ENCODE measurements around the gene DYNC1H1. TPM values are rescaled to one million over a fixed set of nuclear protein-coding genes. Genes with fewer than 3 reads are reported as not detected.

The DYNC1H1 gene
- total RNA-seq, 1 donor from 2014 or later, result 236 TPM

DNA sequence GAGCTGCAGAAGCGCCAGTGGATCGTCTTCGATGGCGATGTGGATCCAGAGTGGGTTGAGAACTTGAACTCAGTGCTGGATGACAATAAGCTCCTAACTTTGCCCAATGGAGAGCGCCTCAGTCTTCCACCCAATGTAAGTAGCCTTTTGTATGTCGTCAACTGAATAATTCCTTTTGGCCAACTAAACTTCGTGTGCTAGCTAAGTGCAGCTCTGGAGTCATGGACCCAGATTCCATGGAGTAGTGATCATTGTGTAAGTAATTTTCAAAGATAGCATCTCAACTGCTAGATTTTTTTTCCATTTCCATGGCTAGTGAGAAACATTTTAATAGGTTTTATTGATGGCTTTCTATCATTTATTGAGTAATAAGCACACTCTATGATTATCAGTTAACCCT is 48.0 kb downstream of the DYNC1H1 start:
- Mint-ChIP-seq H3K4me1 (no peaks in the 10 kb centered on the region), H3K4me3 (no peak overlapping the region), H3K27ac (no peak overlapping the region), H3K27me3 (no peaks in the 10 kb centered on the region), H3K9me3 (no peaks in the 10 kb centered on the region), H3K36me3 (ENCODE audit: low read depth) (peaks cover 99% of the 10 kb centered on the region)
- CTCF ChIA-PET, result no interaction called here
- no peak for DNase-seq
- ATAC-seq (ENCODE audit: low read depth), result no peak
- intact Hi-C loops (cut with micrococcal nuclease), result no loop called here
- POLR2A ChIA-PET, result no interaction called here
- TF ChIP-seq, protein P1, sequence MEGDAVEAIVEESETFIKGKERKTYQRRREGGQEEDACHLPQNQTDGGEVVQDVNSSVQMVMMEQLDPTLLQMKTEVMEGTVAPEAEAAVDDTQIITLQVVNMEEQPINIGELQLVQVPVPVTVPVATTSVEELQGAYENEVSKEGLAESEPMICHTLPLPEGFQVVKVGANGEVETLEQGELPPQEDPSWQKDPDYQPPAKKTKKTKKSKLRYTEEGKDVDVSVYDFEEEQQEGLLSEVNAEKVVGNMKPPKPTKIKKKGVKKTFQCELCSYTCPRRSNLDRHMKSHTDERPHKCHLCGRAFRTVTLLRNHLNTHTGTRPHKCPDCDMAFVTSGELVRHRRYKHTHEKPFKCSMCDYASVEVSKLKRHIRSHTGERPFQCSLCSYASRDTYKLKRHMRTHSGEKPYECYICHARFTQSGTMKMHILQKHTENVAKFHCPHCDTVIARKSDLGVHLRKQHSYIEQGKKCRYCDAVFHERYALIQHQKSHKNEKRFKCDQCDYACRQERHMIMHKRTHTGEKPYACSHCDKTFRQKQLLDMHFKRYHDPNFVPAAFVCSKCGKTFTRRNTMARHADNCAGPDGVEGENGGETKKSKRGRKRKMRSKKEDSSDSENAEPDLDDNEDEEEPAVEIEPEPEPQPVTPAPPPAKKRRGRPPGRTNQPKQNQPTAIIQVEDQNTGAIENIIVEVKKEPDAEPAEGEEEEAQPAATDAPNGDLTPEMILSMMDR (IDR thresholded peaks at IDR 0.05), result no peak

DNA sequence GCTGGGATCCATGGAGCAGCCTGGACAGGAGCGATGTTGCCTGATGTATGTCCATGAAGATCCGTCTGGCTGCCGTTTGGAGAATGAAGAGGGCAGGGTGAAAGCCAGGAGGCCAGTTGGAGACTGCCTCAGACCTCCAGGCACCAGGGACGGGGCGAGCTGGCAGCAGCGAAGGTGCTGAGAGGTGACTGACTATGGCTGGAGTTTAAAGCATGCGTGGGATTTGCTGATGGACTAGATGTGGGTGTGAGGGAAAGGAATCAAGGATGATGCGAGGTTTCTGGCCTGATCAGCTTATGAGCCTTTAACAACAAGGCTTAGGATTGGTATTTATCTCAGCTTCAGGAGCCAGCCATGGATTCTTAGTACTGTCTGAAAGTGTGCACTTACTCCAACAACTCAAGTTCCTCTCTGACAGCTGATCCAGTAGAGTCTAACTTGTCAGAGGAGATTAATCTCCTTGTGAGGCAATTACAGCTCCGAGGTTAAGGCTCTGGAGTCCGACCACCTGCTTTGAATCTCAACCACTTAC is 49.4 kb downstream of the DYNC1H1 start:
- Mint-ChIP-seq H3K4me3 (no peak overlapping the region), H3K36me3 (ENCODE audit: low read depth) (peaks cover 97% of the 10 kb centered on the region), H3K4me1 (no peaks in the 10 kb centered on the region), H3K27ac (no peak overlapping the region), H3K9me3 (no peaks in the 10 kb centered on the region), H3K27me3 (no peaks in the 10 kb centered on the region)
- CTCF ChIA-PET, result no interaction called here
- DNase-seq (no peak), ATAC-seq (ENCODE audit: low read depth) (no peak)
- TF ChIP-seq, protein P1 (IDR thresholded peaks at IDR 0.05), result no peak
- POLR2A ChIA-PET, result interaction anchor here (0.7 kb wide), 1 partner anchor 1697 kb away, joined by 9 read pairs; no protein-coding TSS in a partner anchor
- intact Hi-C loops (cut with micrococcal nuclease), result no loop called here

DNA sequence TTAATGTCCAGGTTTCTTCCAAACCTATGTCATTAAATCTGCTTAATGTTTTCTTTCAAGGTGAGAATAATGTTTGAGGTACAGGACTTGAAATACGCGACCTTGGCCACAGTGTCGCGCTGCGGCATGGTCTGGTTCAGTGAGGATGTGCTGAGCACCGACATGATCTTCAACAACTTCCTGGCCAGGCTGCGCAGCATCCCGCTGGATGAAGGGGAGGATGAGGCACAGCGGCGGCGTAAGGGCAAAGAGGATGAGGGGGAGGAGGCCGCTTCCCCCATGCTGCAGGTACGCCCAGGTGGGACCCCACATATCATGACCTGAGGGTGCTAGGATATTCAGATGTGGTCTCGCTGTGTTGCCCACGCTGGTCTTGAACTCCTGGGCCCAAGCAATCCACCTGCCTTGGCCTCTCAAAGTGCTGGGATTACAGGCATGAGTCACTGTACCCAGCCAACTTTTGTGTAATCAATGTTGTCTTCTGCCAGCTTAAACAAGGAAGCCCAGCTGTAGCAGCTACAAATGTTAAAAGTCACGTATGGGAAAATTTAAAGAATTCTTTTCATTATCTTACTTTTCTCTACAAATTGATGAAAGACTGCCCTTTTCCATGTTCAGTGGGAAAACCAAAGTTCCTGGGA is 50.8 kb downstream of the DYNC1H1 start:
- ChIA-PET POLR2A (no interaction called here), CTCF (no interaction called here)
- Mint-ChIP-seq H3K36me3 (ENCODE audit: low read depth) (peaks cover 97% of the 10 kb centered on the region), H3K27me3 (no peaks in the 10 kb centered on the region), H3K4me1 (no peaks in the 10 kb centered on the region), H3K9me3 (no peaks in the 10 kb centered on the region), H3K27ac (no peak overlapping the region), H3K4me3 (no peak overlapping the region)
- DNase-seq (no peak), ATAC-seq (ENCODE audit: low read depth) (no peak)
- intact Hi-C loops (cut with micrococcal nuclease), result no loop called here
- TF ChIP-seq, protein P1 (IDR thresholded peaks at IDR 0.05), result no peak

DNA sequence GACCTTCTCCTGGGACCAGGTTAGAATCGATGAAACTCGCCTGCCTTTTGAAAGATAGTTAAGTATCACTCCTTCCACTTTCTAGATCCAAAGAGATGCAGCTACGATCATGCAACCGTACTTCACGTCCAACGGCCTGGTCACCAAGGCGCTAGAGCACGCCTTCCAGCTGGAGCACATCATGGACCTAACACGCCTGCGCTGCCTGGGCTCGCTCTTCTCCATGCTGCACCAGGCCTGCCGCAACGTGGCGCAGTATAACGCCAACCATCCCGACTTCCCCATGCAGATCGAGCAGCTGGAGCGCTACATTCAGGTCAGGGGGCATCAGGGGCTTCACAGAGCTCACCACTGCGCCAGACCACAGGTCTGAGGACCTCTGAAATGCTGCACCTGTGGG is 51.4 kb downstream of the DYNC1H1 start:
- ChIA-PET POLR2A (no interaction called here), CTCF (no interaction called here)
- H3K4me3 Mint-ChIP-seq, result no peak overlapping the region
- H3K27me3 Mint-ChIP-seq, result no peaks in the 10 kb centered on the region
- H3K4me1 Mint-ChIP-seq, result no peaks in the 10 kb centered on the region
- H3K9me3 Mint-ChIP-seq, result no peaks in the 10 kb centered on the region
- TF ChIP-seq, protein P1 (IDR thresholded peaks at IDR 0.05), result no peak
- ATAC-seq (ENCODE audit: low read depth), result no peak
- intact Hi-C loops (cut with micrococcal nuclease), result no loop called here
- no peak for DNase-seq
- no peak overlapping the region for H3K27ac Mint-ChIP-seq
- peaks cover 97% of the 10 kb centered on the region for H3K36me3 Mint-ChIP-seq (ENCODE audit: low read depth)

DNA sequence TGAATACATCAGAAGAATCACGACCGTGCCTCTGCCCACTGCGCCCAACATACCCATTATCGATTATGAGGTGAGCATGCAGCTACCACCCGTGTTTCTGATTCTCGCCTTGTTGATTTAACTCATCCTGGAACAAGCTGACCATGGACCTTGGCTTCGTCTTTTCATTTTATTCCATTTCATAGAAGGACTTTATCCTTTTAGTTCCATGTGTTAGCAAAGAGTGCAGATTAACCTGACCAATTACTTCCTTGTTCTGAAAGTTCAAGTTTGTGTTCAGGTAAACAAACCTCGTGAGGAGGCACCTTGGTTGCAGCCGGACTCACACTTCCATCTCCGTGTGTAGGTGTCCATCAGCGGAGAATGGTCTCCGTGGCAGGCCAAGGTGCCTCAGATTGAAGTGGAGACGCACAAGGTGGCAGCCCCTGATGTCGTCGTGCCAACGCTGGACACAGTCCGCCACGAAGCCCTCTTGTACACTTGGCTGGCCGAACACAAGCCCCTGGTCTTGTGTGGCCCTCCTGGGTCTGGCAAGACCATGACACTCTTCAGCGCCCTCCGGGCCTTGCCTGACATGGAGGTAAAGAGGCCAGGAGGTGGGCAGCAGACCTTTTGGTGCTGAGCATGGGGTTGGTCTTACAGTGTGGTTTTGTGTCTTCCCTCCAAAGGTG is 52.2 kb downstream of the DYNC1H1 start:
- Mint-ChIP-seq H3K36me3 (ENCODE audit: low read depth) (peaks cover 96% of the 10 kb centered on the region), H3K4me3 (no peak overlapping the region), H3K9me3 (no peaks in the 10 kb centered on the region), H3K4me1 (no peaks in the 10 kb centered on the region), H3K27ac (no peak overlapping the region), H3K27me3 (no peaks in the 10 kb centered on the region)
- no peak for ATAC-seq (ENCODE audit: low read depth)
- no peak for DNase-seq
- TF ChIP-seq, protein P1 (IDR thresholded peaks at IDR 0.05), result no peak
- intact Hi-C loops (cut with micrococcal nuclease), result no loop called here
- CTCF ChIA-PET, result no interaction called here
- POLR2A ChIA-PET, result no interaction called here

All from activated B cell treated with CpG ODN at 0.5 μM for 24 hours (primary cell).